Stimulated activated CD8-positive, alpha-beta memory T cell treated with anti-CD3 and anti-CD28 coated beads, Interleukin-15, amount 100 ng/mL, for 1 hour (primary cell): ENCODE measurements around the gene ASB16.

ENCODE experiments used
- DNase-seq: peaks from one replicate; pipeline ENCODE4 v3.0.0-alpha.2; 2020; ENCODE audit warnings: low read depth

ASB16 gene

GRCh38 chr17:44210342-44211192 is 40.1 kb downstream of the ASB16 start:
- peak; percentile 78 for DNase-seq

GRCh38 chr17:44211281-44212265 is 41.1 kb downstream of the ASB16 start:
- no peak for DNase-seq

- DNase-seq: no peak
Measured at GRCh38 chr17:44212507-44213402, 42.3 kb downstream of the ASB16 start.

- no peak for DNase-seq
Measured at GRCh38 chr17:44213403-44214229, 43.1 kb downstream of the ASB16 start.

- DNase-seq: no peak
Measured at GRCh38 chr17:44214230-44214494, 43.7 kb downstream of the ASB16 start.

GRCh38 chr17:44214896-44215295 is 44.4 kb downstream of the ASB16 start:
- no peak for DNase-seq

GRCh38 chr17:44216173-44216572 is 45.7 kb downstream of the ASB16 start:
- DNase-seq: no peak

- DNase-seq: no peak
Measured at GRCh38 chr17:44216694-44217093, 46.2 kb downstream of the ASB16 start.

- no peak for DNase-seq
Measured at GRCh38 chr17:44217738-44218343, 47.3 kb downstream of the ASB16 start.

GRCh38 chr17:44218344-44219107 is 48.0 kb downstream of the ASB16 start:
- peak; percentile 66 for DNase-seq

- DNase-seq: no peak
Measured at GRCh38 chr17:44219108-44219615, 48.7 kb downstream of the ASB16 start.

- DNase-seq: no peak
Measured at GRCh38 chr17:44219616-44220212, 49.2 kb downstream of the ASB16 start, which contains the start of gene UBTF. Gene UBTF (minus strand): TSS chr17:44219675. CDS start chr17:44218229, 1,446 bp downstream.

- DNase-seq: no peak
Measured at GRCh38 chr17:44220213-44221083, 49.9 kb downstream of the ASB16 start.

GRCh38 chr17:44221084-44221861 is 50.8 kb downstream of the ASB16 start:
- DNase-seq: no peak

- no peak for DNase-seq
Measured at GRCh38 chr17:44221862-44222111, 51.3 kb downstream of the ASB16 start.

GRCh38 chr17:44222112-44222869 is 51.8 kb downstream of the ASB16 start:
- no peak for DNase-seq

GRCh38 chr17:44223541-44224071 is 53.1 kb downstream of the ASB16 start:
- DNase-seq: no peak
